H1 (cell line): Measurements from ENCODE around the gene UMAD1. TPM values are rescaled to one million over a fixed set of nuclear protein-coding genes. Genes with fewer than 3 reads are reported as not detected.

Experiments used
- CTCF ChIA-PET: fragments of 300-600 bp; sonication (Branson Sonifier 250); formaldehyde crosslinking; loops from one replicate; lab custom pipeline; 2021; ENCODE audit not compliant: partially characterized antibody; lab: Charles Lee
- POLR2A ChIA-PET: fragments of 300-600 bp; sonication (Branson Sonifier 250); formaldehyde crosslinking; loops from one replicate; lab custom pipeline; 2021; ENCODE audit warnings: inconsistent platforms; ENCODE audit not compliant: partially characterized antibody; lab: Charles Lee
- DNase-seq, 2 experiments: peaks; one replicate each; pipeline versions ENCODE4 v3.0.0 to v3.0.0-alpha.2; 2010 to 2022; ENCODE audit warnings: low spot score in 2 of 2, low read depth in 1 of 2, mixed read lengths in 1 of 2
- FAIRE-seq: peaks from 2 replicates; lab custom pipeline; 2011; peaks lifted over from hg19 to GRCh38; lab: Jason Lieb, UNC
- H2AFZ ChIP-seq: 2 replicates; pipeline ENCODE4 v1.8.1; 2012; ENCODE audit warnings: low read length, inconsistent platforms
- H2AK5ac ChIP-seq: 2 replicates; pipeline ENCODE4 v1.6.1; 2013; ENCODE audit warnings: low read depth, low read length
- H2BK120ac ChIP-seq: replicated peaks from 2 replicates; pipeline ENCODE3; 2013; ENCODE audit warnings: low read depth, low read length, inconsistent platforms
- H2BK12ac ChIP-seq: 2 replicates; pipeline ENCODE4 v1.6.1; 2013; ENCODE audit warnings: low read depth, low read length
- H2BK15ac ChIP-seq: 2 replicates; pipeline ENCODE4 v1.6.1; 2013; ENCODE audit warnings: low read length
- H2BK20ac ChIP-seq: 2 replicates; pipeline ENCODE4 v1.6.1; 2013; ENCODE audit warnings: low read length
- H2BK5ac ChIP-seq: 2 replicates; pipeline ENCODE4 v1.6.1; 2013; ENCODE audit warnings: low read depth, low read length
- H3K14ac ChIP-seq: 2 replicates; pipeline ENCODE4 v1.6.1; 2013; ENCODE audit warnings: inconsistent platforms; ENCODE audit not compliant: insufficient read length
- H3K18ac ChIP-seq: 2 replicates; pipeline ENCODE4 v1.6.1; 2013; ENCODE audit warnings: low read length; ENCODE audit errors: extremely low read depth
- H3K23ac ChIP-seq: 2 replicates; pipeline ENCODE4 v1.6.1; 2013; ENCODE audit warnings: inconsistent platforms; ENCODE audit not compliant: insufficient read length
- H3K23me2 ChIP-seq: 2 replicates; pipeline ENCODE4 v1.6.1; 2013; ENCODE audit warnings: low read depth, low read length
- H3K27ac ChIP-seq: 2 replicates; pipeline ENCODE4 v1.6.1; 2011; ENCODE audit warnings: low read depth, low read length, inconsistent platforms
- H3K27me3 ChIP-seq, 4 experiments: replicated peaks in 1 of 4; 1 replicate in 1 of 4; 2 replicates in 3 of 4; pipeline versions ENCODE4 v1.6.1 to v1.8.1; 2011 to 2013; ENCODE audit warnings: low read length in 3 of 4, mild to moderate bottlenecking in 3 of 4, inconsistent platforms in 2 of 4, mixed read lengths in 2 of 4, moderate library complexity in 1 of 4; ENCODE audit not compliant: control insufficient read depth in 3 of 4, insufficient read depth in 3 of 4; ENCODE audit errors: extremely low read depth in 1 of 4
- H3K36me3 ChIP-seq, 4 experiments: 2 replicates each; pipeline versions ENCODE4 v1.6.1 to v1.8.1; 2011 to 2013; ENCODE audit warnings: mild to moderate bottlenecking in 4 of 4, low read length in 3 of 4, moderate library complexity in 2 of 4, control low read depth in 1 of 4, inconsistent platforms in 1 of 4; ENCODE audit not compliant: insufficient read depth in 4 of 4, control insufficient read depth in 2 of 4
- H3K4ac ChIP-seq: replicated peaks from 2 replicates; pipeline ENCODE3; 2013; ENCODE audit warnings: low read length, low read depth, mixed read lengths, inconsistent platforms; ENCODE audit not compliant: insufficient read length
- H3K4me1 ChIP-seq, 4 experiments: replicated peaks in 1 of 4; 1 replicate in 1 of 4; 2 replicates in 3 of 4; pipeline versions ENCODE4 v1.6.1 to v1.8.1; 2011 to 2013; ENCODE audit warnings: low read length in 3 of 4, inconsistent platforms in 2 of 4, mixed read lengths in 1 of 4; ENCODE audit not compliant: insufficient read depth in 4 of 4, control insufficient read depth in 3 of 4
- H3K4me2 ChIP-seq, 2 experiments: 2 replicates each; pipeline versions ENCODE4 v1.6.1 to v1.8.1; 2011 to 2013; ENCODE audit warnings: low read depth in 2 of 2, low read length in 2 of 2, control low read depth in 1 of 2, inconsistent platforms in 1 of 2, mild to moderate bottlenecking in 1 of 2; ENCODE audit not compliant: insufficient read depth in 1 of 2
- H3K4me3 ChIP-seq, 4 experiments: fragments of 200-600, 300-600 bp in 1 of 4; sonication (generic), shearing (Covaris generic), sonication (Bioruptor Twin) in 1 of 4; 2 replicates each; pipeline versions ENCODE4 v1.5.1 to v1.8.1; 2011 to 2016; ENCODE audit warnings: low read length in 4 of 4, low read depth in 3 of 4, control low read depth in 2 of 4, inconsistent platforms in 2 of 4, mild to moderate bottlenecking in 2 of 4, mixed read lengths in 1 of 4, moderate library complexity in 1 of 4; ENCODE audit not compliant: insufficient read depth in 2 of 4; ENCODE audit errors: extremely low read depth in 1 of 4
- H3K56ac ChIP-seq: replicated peaks from 2 replicates; pipeline ENCODE3; 2013; ENCODE audit warnings: low read depth, mild to moderate bottlenecking, mixed read lengths, low read length, inconsistent platforms; ENCODE audit not compliant: insufficient read length
- H3K79me1 ChIP-seq: 2 replicates; pipeline ENCODE4 v1.6.1; 2013; ENCODE audit warnings: low read depth, low read length, control low read depth
- H3K79me2 ChIP-seq, 2 experiments: 2 replicates each; pipeline versions ENCODE4 v1.6.1 to v1.8.1; 2012 to 2013; ENCODE audit warnings: low read length in 2 of 2, mild to moderate bottlenecking in 2 of 2, inconsistent platforms in 1 of 2; ENCODE audit not compliant: insufficient read depth in 2 of 2, control insufficient read depth in 1 of 2
- H3K9ac ChIP-seq, 4 experiments: replicated peaks in 1 of 4; 1 replicate in 1 of 4; 2 replicates in 3 of 4; pipeline versions ENCODE4 v1.6.1 to v1.8.1; 2011 to 2013; ENCODE audit warnings: low read depth in 3 of 4, low read length in 3 of 4, control low read depth in 2 of 4, mild to moderate bottlenecking in 2 of 4, moderate library complexity in 2 of 4, inconsistent platforms in 1 of 4; ENCODE audit errors: extremely low read depth in 1 of 4
- H3K9me3 ChIP-seq, 2 experiments: 2 replicates each; pipeline versions ENCODE4 v1.6.1 to v1.8.1; 2012 to 2013; ENCODE audit warnings: mild to moderate bottlenecking in 2 of 2, moderate library complexity in 2 of 2, control low read depth in 1 of 2, inconsistent platforms in 1 of 2, low read depth in 1 of 2, low read length in 1 of 2, mixed read lengths in 1 of 2; ENCODE audit not compliant: insufficient read depth in 2 of 2
- H4K20me1 ChIP-seq, 2 experiments: replicated peaks in 1 of 2; 2 replicates each; pipeline versions ENCODE3 to v1.8.1; 2011 to 2013; ENCODE audit warnings: inconsistent platforms in 2 of 2, low read length in 2 of 2, mild to moderate bottlenecking in 1 of 2; ENCODE audit not compliant: insufficient read depth in 2 of 2, control insufficient read depth in 1 of 2
- H4K5ac ChIP-seq: 2 replicates; pipeline ENCODE4 v1.6.1; 2013; ENCODE audit warnings: low read length, low read depth, mixed read lengths, inconsistent platforms; ENCODE audit not compliant: insufficient read length
- H4K8ac ChIP-seq: 2 replicates; pipeline ENCODE4 v1.8.0; 2013; ENCODE audit warnings: mild to moderate bottlenecking, moderate library complexity, low read length, inconsistent platforms; ENCODE audit not compliant: insufficient read depth; ENCODE audit errors: extremely low read depth
- H4K91ac ChIP-seq: replicated peaks from 2 replicates; pipeline ENCODE3; 2013; ENCODE audit warnings: low read length, mixed read lengths, inconsistent platforms; ENCODE audit not compliant: insufficient read length
- CBX5 ChIP-seq: fragments of 300-800, 300-1000 bp; sonication (generic); IDR thresholded peaks from 2 replicates; pipeline ENCODE4 v1.7.1; 2016; ENCODE audit warnings: antibody characterized with exemption, low read length, low read depth
- GTF2F1 ChIP-seq: IDR thresholded peaks from 2 replicates; pipeline ENCODE4 v1.6.1; 2012; ENCODE audit warnings: low read depth, low read length, improper control_type of control experiment, borderline replicate concordance
- HDAC6 ChIP-seq: IDR thresholded peaks from one replicate; pipeline ENCODE4 v1.7.1; 2012; ENCODE audit warnings: low read depth, mild to moderate bottlenecking, inconsistent platforms, low read length, moderate library complexity
- PHF8 ChIP-seq: fragments of 200-600 bp; sonication (generic); conservative IDR thresholded peaks from 2 replicates; pipeline ENCODE4 v1.7.1; 2012; ENCODE audit warnings: low read depth, mild to moderate bottlenecking, inconsistent platforms, low read length, moderate library complexity
- RFX5 ChIP-seq: IDR thresholded peaks from 2 replicates; pipeline ENCODE4 v1.6.1; 2011; ENCODE audit warnings: low read depth, low read length, improper control_type of control experiment, borderline replicate concordance
- SIX5 ChIP-seq: IDR thresholded peaks from 2 replicates; pipeline ENCODE4 v1.6.1; 2011; ENCODE audit warnings: mild to moderate bottlenecking, low read depth, low read length
- TAF1 ChIP-seq: IDR thresholded peaks from 2 replicates; pipeline ENCODE4 v1.6.1; 2011; ENCODE audit warnings: mild to moderate bottlenecking, low read depth, low read length
- TAF7 ChIP-seq: optimal IDR thresholded peaks from 2 replicates; pipeline ENCODE3; 2011; ENCODE audit warnings: low read depth, mild to moderate bottlenecking, inconsistent platforms, low read length, moderate library complexity, borderline replicate concordance
- TCF12 ChIP-seq: IDR thresholded peaks from 2 replicates; pipeline ENCODE4 v1.6.1; 2011; ENCODE audit warnings: low read depth, mild to moderate bottlenecking, low read length
- whole genome bisulfite sequencing, 2 experiments: shearing (Covaris generic) in 1 of 2; methylation state at CpG; one replicate each; pipeline versions ENCODE4 v1.1.6 to v1.1.7; 2013 to 2015; ENCODE audit warnings: low lambda C conversion rate in 2 of 2, mixed read lengths in 2 of 2, inconsistent platforms in 1 of 2, low coverage in 1 of 2, missing lambda C conversion rate in 1 of 2; ENCODE audit not compliant: insufficient replicate concordance in 2 of 2, insufficient coverage in 1 of 2, insufficient read length in 1 of 2; ENCODE audit errors: extremely low coverage in 1 of 2, missing lambda C conversion rate in 1 of 2; 5-methylcytosine and 5-hydroxymethylcytosine counted together
- polyA plus RNA-seq, 7 experiments: library from polyadenylated mRNA; depleted of rRNA in 3 of 7; stranded (reverse) in 5 of 7; unstranded in 2 of 7; fragments of >200 nt in 5 of 7; fragments of 200-250 nt in 2 of 7; gene quantifications; 1 replicate in 5 of 7; 2 replicates in 1 of 7; 4 replicates in 1 of 7; pipeline versions ENCODE4 v1.2.1 to v1.2.3, GENCODE V29; 2011 to 2013; ENCODE audit warnings: missing spikeins in 2 of 7, mixed read lengths in 2 of 7
- total RNA-seq: library from RNA; stranded (reverse); fragmentation: NEBNext Ultra II Directional; extraction: Animal tissue kit (Norgen Biotek cat#: 25700); gene quantifications from 2 replicates; pipeline ENCODE4 v1.2.1, GENCODE V29; 2021
- TF ChIP-seq, protein P1 (sequence below): IDR thresholded peaks from 2 replicates; pipeline ENCODE4 v1.6.1; 2011; ENCODE audit warnings: low read depth, mild to moderate bottlenecking, low read length; ENCODE audit not compliant: insufficient read depth

The UMAD1 gene
- total and polyA plus RNA-seq, 2 of the 8 experiments (the other 6 are each of a cell fraction or from before 2014, with no cell fraction given), result 10.4 to 12.3 TPM

- Histone ChIP-seq H3K79me2 (no peaks in the 10 kb centered on the region), H4K5ac (no peak overlapping the region), H2BK20ac (no peak overlapping the region), H3K36me3 (no peaks in the 10 kb centered on the region), H4K20me1 (no peaks in the 10 kb centered on the region), H4K91ac (no peak overlapping the region), H3K4ac (no peak overlapping the region), H2AFZ (no peak overlapping the region), H3K79me1 (no peaks in the 10 kb centered on the region), H3K27ac (no peak overlapping the region), H2BK12ac (no peak overlapping the region), H2AK5ac (no peak overlapping the region), H3K14ac (no peak overlapping the region), H3K18ac (no peak overlapping the region), H3K4me1 (peaks cover 0 to 19% (median 2%) of the 10 kb centered on the region in 4 experiments; a peak in 3 of 7 replicates), H3K56ac (no peak overlapping the region), H2BK120ac (no peak overlapping the region), H3K4me3 (peak overlapping the region in 1 of 4 experiments; percentile 32; a peak in 1 of 8 replicates), H3K4me2 (peak overlapping the region in 1 of 2 experiments; percentile 38; a peak in 1 of 4 replicates), H3K23ac (no peak overlapping the region), H3K23me2 (no peaks in the 10 kb centered on the region), H2BK5ac (no peak overlapping the region), H3K9ac (no peak overlapping the region), H4K8ac (no peak overlapping the region), H3K27me3 (no peaks in the 10 kb centered on the region), H3K9me3 (no peaks in the 10 kb centered on the region), H2BK15ac (no peak overlapping the region)
- FAIRE-seq (no peak), DNase-seq (no peak)
- POLR2A ChIA-PET, result no interaction called here
- TF ChIP-seq, protein P1, sequence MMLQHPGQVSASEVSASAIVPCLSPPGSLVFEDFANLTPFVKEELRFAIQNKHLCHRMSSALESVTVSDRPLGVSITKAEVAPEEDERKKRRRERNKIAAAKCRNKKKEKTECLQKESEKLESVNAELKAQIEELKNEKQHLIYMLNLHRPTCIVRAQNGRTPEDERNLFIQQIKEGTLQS, result no peak
- TF ChIP-seq HDAC6, result no peak
- no peak for TF ChIP-seq GTF2F1
- no peak for TF ChIP-seq PHF8
- no peak for TF ChIP-seq TAF1
- TF ChIP-seq RFX5, result no peak
- TF ChIP-seq TCF12, result no peak
- TF ChIP-seq TAF7, result no peak
- no peak for TF ChIP-seq SIX5
- TF ChIP-seq CBX5, result no peak
- CTCF ChIA-PET, result no interaction called here
- WGBS, 2 experiments, result 87% methylated on average over 2 of the region's 2 CpGs; no CpG with 5 or more reads in 1 of the 2 experiments
Measured at GRCh38 chr7:7707246-7707645, 66.7 kb downstream of the UMAD1 start.
